A549 (cell line): Measurements from ENCODE around the gene LGALS7B.
"Not testable (repeated sequence)": the region's sequence is repeated elsewhere in the genome, so short reads cannot be mapped to it uniquely, and the experiment has no call there.

Source experiments
- MAFK ChIP-seq: fragments of 450-650 bp; IDR thresholded peaks from 2 replicates; pipeline ENCODE4 v1.6.1; 2014; ENCODE audit not compliant: partially characterized antibody
- MYC ChIP-seq: IDR thresholded peaks from 2 replicates; pipeline ENCODE4 v1.6.1; 2012; ENCODE audit warnings: mild to moderate bottlenecking, inconsistent platforms, low read length, improper control_type of control experiment, borderline replicate concordance
- TF ChIP-seq, protein P1 (sequence below): fragments of >200 bp; sonication (Bioruptor Twin); formaldehyde crosslinking; IDR thresholded peaks from 3 replicates; pipeline ENCODE4 v1.5.1; 2016

DNA sequence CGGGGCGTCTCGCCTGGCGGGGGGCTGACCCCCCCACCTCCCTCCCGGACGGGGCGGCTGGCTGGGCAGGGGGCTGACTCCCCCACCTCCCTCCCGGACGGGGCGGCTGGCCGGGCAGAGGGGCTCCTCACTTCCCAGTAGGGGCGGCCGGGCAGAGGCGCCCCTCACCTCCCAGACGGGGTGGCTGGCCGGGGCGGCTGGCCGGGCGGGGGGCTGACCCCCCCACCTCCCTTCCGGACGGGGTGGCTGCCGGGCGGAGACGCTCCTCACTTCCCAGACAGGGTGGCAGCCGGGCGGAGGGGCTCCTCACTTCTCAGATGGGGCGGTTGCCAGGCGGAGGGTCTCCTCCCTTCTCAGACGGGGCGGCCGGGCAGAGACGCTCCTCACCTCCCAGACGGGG, 8.8 kb downstream of the LGALS7B start:
- TF ChIP-seq MYC, MAFK: not testable (repeated sequence)
- TF ChIP-seq, protein P1, sequence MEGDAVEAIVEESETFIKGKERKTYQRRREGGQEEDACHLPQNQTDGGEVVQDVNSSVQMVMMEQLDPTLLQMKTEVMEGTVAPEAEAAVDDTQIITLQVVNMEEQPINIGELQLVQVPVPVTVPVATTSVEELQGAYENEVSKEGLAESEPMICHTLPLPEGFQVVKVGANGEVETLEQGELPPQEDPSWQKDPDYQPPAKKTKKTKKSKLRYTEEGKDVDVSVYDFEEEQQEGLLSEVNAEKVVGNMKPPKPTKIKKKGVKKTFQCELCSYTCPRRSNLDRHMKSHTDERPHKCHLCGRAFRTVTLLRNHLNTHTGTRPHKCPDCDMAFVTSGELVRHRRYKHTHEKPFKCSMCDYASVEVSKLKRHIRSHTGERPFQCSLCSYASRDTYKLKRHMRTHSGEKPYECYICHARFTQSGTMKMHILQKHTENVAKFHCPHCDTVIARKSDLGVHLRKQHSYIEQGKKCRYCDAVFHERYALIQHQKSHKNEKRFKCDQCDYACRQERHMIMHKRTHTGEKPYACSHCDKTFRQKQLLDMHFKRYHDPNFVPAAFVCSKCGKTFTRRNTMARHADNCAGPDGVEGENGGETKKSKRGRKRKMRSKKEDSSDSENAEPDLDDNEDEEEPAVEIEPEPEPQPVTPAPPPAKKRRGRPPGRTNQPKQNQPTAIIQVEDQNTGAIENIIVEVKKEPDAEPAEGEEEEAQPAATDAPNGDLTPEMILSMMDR = not testable (repeated sequence)
